Skin of body (tissue), 2 donors: ENCODE results near the gene RPL19. TPM values are rescaled to one million over a fixed set of nuclear protein-coding genes. Genes with fewer than 3 reads are reported as not detected.
"Not testable (repeated sequence)": the region's sequence is repeated elsewhere in the genome, so short reads cannot be mapped to it uniquely, and the experiment has no call there.

Experiments used
- DNase-seq: peaks from one replicate; lab custom pipeline; 2025; lab: John Stamatoyannopoulos, UW
- total RNA-seq: library from RNA; depleted of rRNA; stranded (reverse); fragments of >200 nt; gene quantifications from one replicate; pipeline ENCODE4 v1.2.3, GENCODE V29; 2014

The RPL19 gene
- total RNA-seq, 1 donor from 2014 or later, result 1,319 TPM

DNA sequence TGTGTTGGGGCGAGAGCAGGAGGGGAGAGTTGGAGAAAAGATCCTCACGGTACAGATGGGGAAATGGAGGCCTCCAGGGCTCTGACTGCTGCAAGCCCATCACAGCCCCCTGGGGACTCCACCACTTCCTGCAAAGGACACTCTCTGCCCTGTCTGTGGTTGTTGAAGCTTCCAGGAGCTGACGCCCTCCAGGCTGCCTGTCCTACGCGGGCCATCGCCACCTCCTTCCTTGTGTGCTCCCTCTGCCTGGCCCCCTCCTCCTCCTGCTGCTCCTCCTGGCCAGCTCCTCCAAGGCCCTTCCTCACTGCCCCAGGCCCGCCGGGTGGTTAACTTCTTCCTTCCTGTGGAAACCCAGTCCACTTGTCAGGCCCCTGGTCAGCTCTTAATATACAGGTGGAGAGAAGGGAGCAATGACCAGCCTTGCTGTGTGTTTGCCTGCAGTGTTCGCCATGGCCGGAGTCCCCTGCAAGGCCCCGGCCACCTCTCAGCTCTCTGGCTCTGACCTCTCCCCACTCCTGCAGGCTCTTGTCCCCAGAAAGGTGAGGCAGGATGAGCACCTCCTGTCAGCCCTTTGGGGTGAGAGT, 44.0 kb downstream of the RPL19 start:
- DNase-seq, result no peak

DNA sequence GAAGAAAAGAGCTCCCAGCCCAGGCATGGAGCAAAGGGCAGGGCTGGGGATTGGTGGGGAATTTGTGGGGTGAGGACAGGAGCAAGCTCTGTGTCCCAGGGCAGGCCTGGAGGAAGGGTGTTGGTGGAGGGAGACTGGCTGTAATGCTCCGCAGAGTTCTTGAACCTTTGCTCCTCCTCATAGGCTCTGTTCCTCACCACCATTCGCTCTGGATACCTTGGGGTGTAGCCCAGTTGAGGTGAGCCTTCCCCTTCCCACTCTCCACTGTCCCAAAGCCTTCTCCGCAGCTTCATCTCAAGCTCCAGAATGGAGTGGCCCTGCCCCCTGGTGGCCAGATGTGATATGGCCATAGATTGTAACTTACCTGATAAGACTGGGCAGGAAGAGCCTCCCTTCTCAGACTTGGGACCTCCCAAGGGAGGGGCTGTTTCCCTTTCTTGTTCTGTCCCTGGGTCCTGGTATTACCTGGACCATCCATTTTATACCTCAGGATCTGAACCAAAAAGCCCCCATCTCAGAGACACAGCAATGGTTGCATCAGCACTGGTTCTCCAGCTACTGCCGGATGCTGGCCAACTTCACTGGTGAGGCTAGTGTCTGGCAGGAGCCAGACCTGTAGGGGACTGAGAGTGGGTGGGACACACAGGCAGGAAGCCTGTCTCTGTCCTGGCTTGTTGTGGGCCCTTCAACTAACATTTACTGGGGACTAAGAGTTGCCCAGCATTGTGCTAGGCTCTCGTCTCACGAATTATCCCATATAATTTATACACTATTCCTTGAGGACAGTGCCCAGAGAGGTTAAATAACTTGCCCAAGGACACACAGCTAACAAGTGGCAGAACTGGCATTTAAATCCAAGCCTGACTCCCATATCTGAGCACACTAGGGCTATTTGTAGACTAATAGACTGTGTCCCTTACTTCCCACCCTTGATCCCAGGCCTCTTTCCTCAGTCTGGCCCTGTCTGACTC, 44.8 kb downstream of the RPL19 start:
- peak; percentile 54 for DNase-seq

DNA sequence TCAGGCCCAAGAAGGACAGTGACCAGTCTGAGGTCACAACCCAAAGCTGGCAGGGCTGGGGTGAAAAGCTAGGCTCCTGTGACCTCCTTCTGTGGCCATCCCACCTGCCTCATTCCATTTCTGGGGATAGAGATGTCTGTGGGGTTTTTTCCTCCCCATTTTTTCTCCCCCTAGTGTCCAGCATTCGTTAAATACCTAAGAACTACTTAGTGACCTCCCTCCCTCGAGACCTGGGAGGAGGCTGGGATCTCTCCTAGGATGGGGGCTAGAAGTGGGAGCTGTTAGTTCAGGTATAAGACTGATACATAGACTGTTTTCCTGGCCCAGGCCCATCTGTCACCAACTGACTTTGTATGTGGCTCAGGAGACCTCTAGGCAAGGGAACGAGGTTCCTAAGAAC, 46.2 kb downstream of the RPL19 start:
- DNase-seq, result no peak

DNA sequence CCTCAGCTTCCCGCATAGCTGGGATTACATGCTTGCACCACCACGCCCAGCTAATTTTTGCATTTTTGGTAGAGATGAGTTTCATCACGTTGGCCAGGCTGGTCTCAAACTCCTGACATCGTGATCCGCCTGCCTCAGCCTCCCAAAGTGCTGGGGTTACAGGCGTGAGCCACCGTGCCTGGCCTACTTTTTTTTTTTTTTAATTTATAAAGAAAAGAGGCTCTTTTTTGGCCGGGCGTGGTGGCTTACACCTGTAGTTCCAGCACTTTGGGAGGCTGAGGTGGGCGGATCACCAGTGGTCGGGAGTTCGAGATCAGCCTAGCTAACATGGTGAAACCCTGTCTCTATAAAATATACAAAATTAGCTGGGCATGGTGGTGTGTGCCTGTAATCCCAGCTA, 50.0 kb downstream of the RPL19 start:
- not testable (repeated sequence) for DNase-seq

DNA sequence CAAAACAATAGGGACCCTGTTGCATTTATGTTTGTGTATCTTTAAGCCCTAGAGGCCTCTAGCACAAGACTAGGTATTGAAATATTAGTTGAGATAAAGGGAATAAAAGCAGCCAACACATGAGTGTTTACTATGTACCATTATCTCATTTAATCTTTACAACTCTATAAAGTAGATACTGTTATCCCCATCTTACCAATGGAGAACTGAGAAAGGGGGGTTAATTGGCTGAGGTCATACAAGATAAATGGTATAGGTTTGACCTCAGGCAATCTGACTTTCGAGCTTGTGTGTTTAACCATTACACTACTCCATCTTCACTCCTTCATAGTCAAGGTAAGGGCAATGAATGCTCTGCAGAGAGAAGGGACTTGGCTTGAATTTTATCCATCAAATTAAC, 51.9 kb downstream of the RPL19 start:
- no peak for DNase-seq

DNA sequence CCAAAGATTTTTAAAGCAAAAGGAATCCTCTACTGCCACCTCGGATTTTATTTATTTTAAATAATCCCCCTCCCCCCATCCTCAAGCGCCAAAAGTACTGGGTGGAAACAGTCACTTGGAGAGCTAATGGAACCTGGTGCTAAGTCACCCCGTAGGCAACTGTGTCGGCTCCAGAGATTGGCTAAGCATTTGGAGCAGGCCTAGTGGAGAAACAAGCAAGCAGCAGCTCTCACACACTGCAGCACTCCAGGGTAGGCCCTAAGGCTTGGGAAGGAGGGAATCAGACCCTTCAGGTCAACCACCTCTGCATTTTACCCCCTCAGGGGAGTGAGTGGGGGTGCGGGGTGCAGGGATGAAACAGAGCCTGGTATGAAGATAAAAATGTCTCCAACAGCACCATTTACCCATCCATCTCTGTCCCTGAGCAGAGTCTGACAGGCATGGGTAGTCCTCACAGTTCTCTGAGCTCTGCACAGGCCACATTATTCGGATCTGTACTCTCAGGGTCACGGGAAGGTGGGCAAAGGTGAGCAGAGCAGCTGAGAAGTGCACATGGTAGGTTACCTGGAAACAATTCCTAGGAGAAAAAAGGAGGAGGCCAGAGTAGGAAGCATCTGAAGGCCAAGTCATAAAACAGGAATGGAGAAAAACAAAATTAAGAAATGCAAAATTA, 52.8 kb downstream of the RPL19 start:
- no peak for DNase-seq

Other genes starting within 250 kb of the RPL19 start
- not detected for gene FBXO47, start 232.9 kb upstream of the RPL19 start, total RNA-seq
- 5.4 TPM for gene PLXDC1, start 48.6 kb upstream of the RPL19 start, total RNA-seq
- not detected for gene ARL5C, start 34.1 kb upstream of the RPL19 start, total RNA-seq
- gene CACNB1, start 2.6 kb upstream of the RPL19 start, total RNA-seq, result 17.5 TPM
- gene STAC2, start 25.7 kb downstream of the RPL19 start, total RNA-seq, result 1.5 TPM
- gene FBXL20, start 201.3 kb downstream of the RPL19 start, total RNA-seq, result 14.2 TPM